AML-193 (cell line): ENCODE results near the gene ZGLP1.
"Not testable (repeated sequence)": the region's sequence is repeated elsewhere in the genome, so short reads cannot be mapped to it uniquely, and the experiment has no call there.

ENCODE experiments used
- DNase-seq, 2 experiments: peaks; one replicate each; lab custom pipeline; 2025; lab: John Stamatoyannopoulos, UW

ZGLP1 gene

GRCh38 chr19:10293637-10294367, 15.8 kb downstream of the ZGLP1 start:
- DNase-seq, result no peak

GRCh38 chr19:10292789-10293636, 16.6 kb downstream of the ZGLP1 start:
- no peak for DNase-seq

GRCh38 chr19:10292206-10292788, 17.3 kb downstream of the ZGLP1 start:
- no peak for DNase-seq

- DNase-seq, result no peak
Observed at GRCh38 chr19:10291554-10292205, 17.9 kb downstream of the ZGLP1 start.

- DNase-seq, result no peak
Observed at GRCh38 chr19:10290876-10291553, 18.6 kb downstream of the ZGLP1 start.

GRCh38 chr19:10290357-10290875, 19.2 kb downstream of the ZGLP1 start:
- DNase-seq, result no peak

GRCh38 chr19:10289836-10290356, 19.7 kb downstream of the ZGLP1 start, which contains the start of gene ICAM5:
TSS of gene ICAM5 (plus strand) at chr19:10289952. CDS start at chr19:10290044, 92 bp downstream.
- no peak for DNase-seq

GRCh38 chr19:10289167-10289835, 20.3 kb downstream of the ZGLP1 start:
- peak in 1 of 2 experiments; percentile 13 for DNase-seq

GRCh38 chr19:10288662-10289166, 20.9 kb downstream of the ZGLP1 start:
- peak; percentile 25 to 26 for DNase-seq

GRCh38 chr19:10286803-10287737, 22.5 kb downstream of the ZGLP1 start, which contains the start of gene ICAM4:
TSS of gene ICAM4 (plus strand) at chr19:10286955. CDS start at chr19:10287013, 58 bp downstream.
- DNase-seq, result peak; percentile 71 to 73

GRCh38 chr19:10285393-10285792, 24.2 kb downstream of the ZGLP1 start:
- DNase-seq, result no peak

- DNase-seq, result no peak
Observed at GRCh38 chr19:10284960-10285278, 24.7 kb downstream of the ZGLP1 start.

GRCh38 chr19:10284065-10284959, 25.3 kb downstream of the ZGLP1 start:
- no peak for DNase-seq

- DNase-seq, result no peak
Observed at GRCh38 chr19:10283301-10284064, 26.1 kb downstream of the ZGLP1 start.

- DNase-seq, result not testable (repeated sequence)
Observed at GRCh38 chr19:10282043-10282442, 27.6 kb downstream of the ZGLP1 start.

- DNase-seq, result peak in 1 of 2 experiments; percentile 23
Observed at GRCh38 chr19:10279737-10280442, 29.7 kb downstream of the ZGLP1 start.

- no peak for DNase-seq
Observed at GRCh38 chr19:10278935-10279334, 30.7 kb downstream of the ZGLP1 start.
